ENCODE measurements around the gene ACOX3.
A peak's percentile ranks its signal among the peaks of the same experiment; 100 is the strongest.
"Not testable (repeated sequence)": the region's sequence is repeated elsewhere in the genome, so short reads cannot be mapped to it uniquely, and the experiment has no call there.

The ACOX3 gene

DNA sequence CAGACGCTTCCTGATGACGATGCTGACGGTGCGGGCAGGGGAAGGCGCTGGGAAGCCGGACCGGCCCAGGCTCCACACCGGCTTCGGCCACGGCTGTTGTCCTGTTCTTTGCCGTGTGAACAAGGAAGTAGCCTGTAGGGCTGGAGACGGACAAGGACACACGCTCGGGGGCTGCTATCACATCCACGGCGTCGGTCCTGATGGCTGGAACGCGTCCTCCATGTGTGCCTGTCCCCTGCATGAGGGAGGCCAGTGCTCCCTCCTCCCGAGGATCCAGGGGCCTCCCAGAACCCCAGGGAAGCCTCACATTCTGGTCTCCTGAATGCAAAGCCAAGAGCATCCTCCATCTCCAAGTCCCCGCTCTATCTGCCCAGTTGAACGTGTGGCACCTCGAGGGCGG is 53.8 kb downstream of the ACOX3 start:
- Histone ChIP-seq H3K36me3 (replicated peaks in 1 of 2; ENCODE audit: control insufficient read depth in 2 of 2, insufficient read depth in 2 of 2, low read length in 2 of 2) (peaks cover 5 to 15% of the 10 kb centered on the region in 2 donors), H3K14ac (ENCODE audit: low read length) (peak overlapping the region; percentile 90), H3K4me1 (ENCODE audit: control insufficient read depth in 2 of 2, insufficient read depth in 1 of 2, low read depth in 1 of 2, low read length in 2 of 2) (peaks cover 0 to 2% of the 10 kb centered on the region in 2 donors), H3K18ac (ENCODE audit: low read length) (peak overlapping the region; percentile 52), H3K23ac (ENCODE audit: low read depth, low read length, poor library complexity) (peak overlapping the region; percentile 69), H3K9ac (ENCODE audit: low read depth, low read length, poor library complexity) (no peak overlapping the region), H2BK5ac (ENCODE audit: low read length) (no peak overlapping the region), H3K79me1 (ENCODE audit: low read depth, low read length) (no peaks in the 10 kb centered on the region), H2BK120ac (ENCODE audit: low read depth, low read length) (no peak overlapping the region), H3K9me3 (replicated peaks in 1 of 2; ENCODE audit: control insufficient read depth in 2 of 2, insufficient read depth in 1 of 2, low read depth in 1 of 2, low read length in 2 of 2) (no peaks in the 10 kb centered on the region), H2AK5ac (ENCODE audit: low read depth, low read length) (no peak overlapping the region), H3K27me3 (ENCODE audit: control insufficient read depth in 3 of 3, insufficient read depth in 3 of 3, low read depth in 1 of 3, low read length in 3 of 3) (no peaks in the 10 kb centered on the region), H3K4me2 (ENCODE audit: insufficient read depth, low read length, poor library complexity, severe bottlenecking) (no peak overlapping the region), H2AFZ (ENCODE audit: low read length) (no peak overlapping the region), H4K8ac (ENCODE audit: low read depth, low read length) (no peak overlapping the region), H3K4ac (ENCODE audit: low read length) (no peak overlapping the region), H2BK12ac (ENCODE audit: low read length) (no peak overlapping the region), H3K4me3 (ENCODE audit: low read length in 2 of 2) (no peak overlapping the region), H2BK15ac (ENCODE audit: low read length) (no peak overlapping the region), H4K91ac (ENCODE audit: low read depth, low read length, poor library complexity) (no peak overlapping the region), H3K27ac (replicated peaks; ENCODE audit: low read length) (no peak overlapping the region)
- no CpG with 5 or more reads among the region's 24 CpGs for WGBS, 2 donors (ENCODE audit: extremely low coverage in 2 of 2, insufficient read length in 2 of 2, insufficient replicate concordance in 1 of 2)
- DNase-seq (ENCODE audit: low spot score): no peak

DNA sequence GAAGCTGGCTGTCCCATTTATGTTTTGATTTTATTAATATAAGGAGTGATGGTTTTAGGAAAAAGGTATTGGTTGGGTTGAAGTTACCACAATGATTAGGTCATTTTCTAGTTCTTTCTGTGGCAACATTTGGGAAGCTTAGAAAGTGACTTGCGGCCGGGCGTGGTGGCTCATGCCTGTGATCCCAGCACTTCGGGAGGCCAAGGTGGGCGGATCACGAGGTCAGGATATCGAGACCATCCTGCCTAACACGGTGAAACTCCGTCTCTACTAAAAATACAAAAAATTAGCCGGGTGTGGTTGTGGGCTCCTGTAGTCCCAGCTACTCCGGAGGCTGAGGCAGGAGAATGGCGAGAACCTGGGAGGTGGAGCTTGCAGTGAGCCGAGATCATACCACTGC is 54.4 kb downstream of the ACOX3 start:
- H3K36me3 ChIP-seq (replicated peaks in 1 of 2; ENCODE audit: control insufficient read depth in 2 of 2, insufficient read depth in 2 of 2, low read length in 2 of 2): peaks cover 3 to 15% of the 10 kb centered on the region in 2 donors
- H3K9ac ChIP-seq (ENCODE audit: low read depth, low read length, poor library complexity); H3K18ac ChIP-seq (ENCODE audit: low read length); H4K91ac ChIP-seq (ENCODE audit: low read depth, low read length, poor library complexity); H3K4me2 ChIP-seq (ENCODE audit: insufficient read depth, low read length, poor library complexity, severe bottlenecking); H2AK5ac ChIP-seq (ENCODE audit: low read depth, low read length); H3K79me1 ChIP-seq (ENCODE audit: low read depth, low read length); H2BK12ac ChIP-seq (ENCODE audit: low read length); H3K27me3 ChIP-seq (ENCODE audit: control insufficient read depth in 3 of 3, insufficient read depth in 3 of 3, low read depth in 1 of 3, low read length in 3 of 3); H3K23ac ChIP-seq (ENCODE audit: low read depth, low read length, poor library complexity); H2AFZ ChIP-seq (ENCODE audit: low read length); H3K4me3 ChIP-seq (ENCODE audit: low read length in 2 of 2); H3K4ac ChIP-seq (ENCODE audit: low read length); DNase-seq (ENCODE audit: low spot score); H2BK5ac ChIP-seq (ENCODE audit: low read length); H2BK120ac ChIP-seq (ENCODE audit: low read depth, low read length); H3K4me1 ChIP-seq (ENCODE audit: control insufficient read depth in 2 of 2, insufficient read depth in 1 of 2, low read depth in 1 of 2, low read length in 2 of 2); H3K9me3 ChIP-seq (replicated peaks in 1 of 2; ENCODE audit: control insufficient read depth in 2 of 2, insufficient read depth in 1 of 2, low read depth in 1 of 2, low read length in 2 of 2); H4K8ac ChIP-seq (ENCODE audit: low read depth, low read length); H2BK15ac ChIP-seq (ENCODE audit: low read length); H3K27ac ChIP-seq (replicated peaks; ENCODE audit: low read length); H3K14ac ChIP-seq (ENCODE audit: low read length): not testable (repeated sequence)
- no CpG with 5 or more reads among the region's 13 CpGs for WGBS, 2 donors (ENCODE audit: extremely low coverage in 2 of 2, insufficient read length in 2 of 2, insufficient replicate concordance in 1 of 2)

DNA sequence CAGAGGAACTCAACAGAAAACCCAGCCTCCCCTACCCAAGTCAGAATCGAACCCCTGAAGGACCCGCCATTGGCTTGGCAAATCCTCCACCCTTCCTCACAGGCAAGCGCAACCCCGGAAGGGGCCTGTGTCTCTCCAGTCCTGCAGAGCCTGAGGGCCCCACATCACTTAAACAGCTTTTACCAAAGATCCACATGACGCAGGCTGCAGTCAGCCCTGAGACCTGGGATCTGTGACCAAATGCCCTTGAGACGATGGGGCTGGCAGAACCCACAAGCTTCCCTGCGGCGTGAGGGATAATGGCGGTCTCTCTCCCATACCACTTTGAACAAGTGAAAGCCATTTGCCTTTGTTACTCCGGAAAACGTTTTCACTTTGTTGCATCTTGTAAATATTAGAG is 54.9 kb downstream of the ACOX3 start:
- Histone ChIP-seq H3K27me3 (ENCODE audit: control insufficient read depth in 3 of 3, insufficient read depth in 3 of 3, low read depth in 1 of 3, low read length in 3 of 3) (no peaks in the 10 kb centered on the region), H2AFZ (ENCODE audit: low read length) (no peak overlapping the region), H3K79me1 (ENCODE audit: low read depth, low read length) (no peaks in the 10 kb centered on the region), H3K4me2 (ENCODE audit: insufficient read depth, low read length, poor library complexity, severe bottlenecking) (no peak overlapping the region), H3K14ac (ENCODE audit: low read length) (no peak overlapping the region), H2BK120ac (ENCODE audit: low read depth, low read length) (no peak overlapping the region), H3K4me3 (ENCODE audit: low read length in 2 of 2) (no peak overlapping the region), H3K36me3 (replicated peaks in 1 of 2; ENCODE audit: control insufficient read depth in 2 of 2, insufficient read depth in 2 of 2, low read length in 2 of 2) (peaks cover 2 to 15% of the 10 kb centered on the region in 2 donors), H2BK12ac (ENCODE audit: low read length) (no peak overlapping the region), H3K4ac (ENCODE audit: low read length) (no peak overlapping the region), H2BK5ac (ENCODE audit: low read length) (no peak overlapping the region), H3K18ac (ENCODE audit: low read length) (no peak overlapping the region), H4K8ac (ENCODE audit: low read depth, low read length) (no peak overlapping the region), H3K4me1 (ENCODE audit: control insufficient read depth in 2 of 2, insufficient read depth in 1 of 2, low read depth in 1 of 2, low read length in 2 of 2) (peaks cover 0 to 2% of the 10 kb centered on the region in 2 donors), H4K91ac (ENCODE audit: low read depth, low read length, poor library complexity) (no peak overlapping the region), H3K9ac (ENCODE audit: low read depth, low read length, poor library complexity) (no peak overlapping the region), H3K9me3 (replicated peaks in 1 of 2; ENCODE audit: control insufficient read depth in 2 of 2, insufficient read depth in 1 of 2, low read depth in 1 of 2, low read length in 2 of 2) (no peaks in the 10 kb centered on the region), H3K23ac (ENCODE audit: low read depth, low read length, poor library complexity) (no peak overlapping the region), H2BK15ac (ENCODE audit: low read length) (no peak overlapping the region), H2AK5ac (ENCODE audit: low read depth, low read length) (no peak overlapping the region), H3K27ac (replicated peaks; ENCODE audit: low read length) (no peak overlapping the region)
- no CpG with 5 or more reads among the region's 11 CpGs for WGBS, 2 donors (ENCODE audit: extremely low coverage in 2 of 2, insufficient read length in 2 of 2, insufficient replicate concordance in 1 of 2)
- no peak for DNase-seq (ENCODE audit: low spot score)

GRCh38 chr4:8385106-8385505 is 55.4 kb downstream of the ACOX3 start:
- Histone ChIP-seq H2BK12ac (ENCODE audit: low read length) (no peak overlapping the region), H3K4ac (ENCODE audit: low read length) (no peak overlapping the region), H2BK5ac (ENCODE audit: low read length) (no peak overlapping the region), H3K27me3 (ENCODE audit: control insufficient read depth in 3 of 3, insufficient read depth in 3 of 3, low read depth in 1 of 3, low read length in 3 of 3) (no peaks in the 10 kb centered on the region), H3K23ac (ENCODE audit: low read depth, low read length, poor library complexity) (peak overlapping the region; percentile 5), H3K18ac (ENCODE audit: low read length) (no peak overlapping the region), H2AK5ac (ENCODE audit: low read depth, low read length) (no peak overlapping the region), H4K8ac (ENCODE audit: low read depth, low read length) (no peak overlapping the region), H4K91ac (ENCODE audit: low read depth, low read length, poor library complexity) (no peak overlapping the region), H2AFZ (ENCODE audit: low read length) (no peak overlapping the region), H3K27ac (replicated peaks; ENCODE audit: low read length) (no peak overlapping the region), H3K36me3 (replicated peaks in 1 of 2; ENCODE audit: control insufficient read depth in 2 of 2, insufficient read depth in 2 of 2, low read length in 2 of 2) (peaks cover 2 to 15% of the 10 kb centered on the region in 2 donors), H3K14ac (ENCODE audit: low read length) (no peak overlapping the region), H3K4me3 (ENCODE audit: low read length in 2 of 2) (peak overlapping the region in 1 of 2 donors; percentile 20), H3K9me3 (replicated peaks in 1 of 2; ENCODE audit: control insufficient read depth in 2 of 2, insufficient read depth in 1 of 2, low read depth in 1 of 2, low read length in 2 of 2) (no peaks in the 10 kb centered on the region), H2BK15ac (ENCODE audit: low read length) (no peak overlapping the region), H3K9ac (ENCODE audit: low read depth, low read length, poor library complexity) (no peak overlapping the region), H3K79me1 (ENCODE audit: low read depth, low read length) (no peaks in the 10 kb centered on the region), H2BK120ac (ENCODE audit: low read depth, low read length) (no peak overlapping the region), H3K4me1 (ENCODE audit: control insufficient read depth in 2 of 2, insufficient read depth in 1 of 2, low read depth in 1 of 2, low read length in 2 of 2) (peaks cover 0 to 2% of the 10 kb centered on the region in 2 donors), H3K4me2 (ENCODE audit: insufficient read depth, low read length, poor library complexity, severe bottlenecking) (no peak overlapping the region)
- DNase-seq (ENCODE audit: low spot score): no peak
- no CpG with 5 or more reads among the region's 9 CpGs for WGBS, 2 donors (ENCODE audit: extremely low coverage in 2 of 2, insufficient read length in 2 of 2, insufficient replicate concordance in 1 of 2)

Measured in neuronal stem cell (in vitro differentiated cells).